ENCODE measurements around the gene CDH4.

CDH4 gene

DNA sequence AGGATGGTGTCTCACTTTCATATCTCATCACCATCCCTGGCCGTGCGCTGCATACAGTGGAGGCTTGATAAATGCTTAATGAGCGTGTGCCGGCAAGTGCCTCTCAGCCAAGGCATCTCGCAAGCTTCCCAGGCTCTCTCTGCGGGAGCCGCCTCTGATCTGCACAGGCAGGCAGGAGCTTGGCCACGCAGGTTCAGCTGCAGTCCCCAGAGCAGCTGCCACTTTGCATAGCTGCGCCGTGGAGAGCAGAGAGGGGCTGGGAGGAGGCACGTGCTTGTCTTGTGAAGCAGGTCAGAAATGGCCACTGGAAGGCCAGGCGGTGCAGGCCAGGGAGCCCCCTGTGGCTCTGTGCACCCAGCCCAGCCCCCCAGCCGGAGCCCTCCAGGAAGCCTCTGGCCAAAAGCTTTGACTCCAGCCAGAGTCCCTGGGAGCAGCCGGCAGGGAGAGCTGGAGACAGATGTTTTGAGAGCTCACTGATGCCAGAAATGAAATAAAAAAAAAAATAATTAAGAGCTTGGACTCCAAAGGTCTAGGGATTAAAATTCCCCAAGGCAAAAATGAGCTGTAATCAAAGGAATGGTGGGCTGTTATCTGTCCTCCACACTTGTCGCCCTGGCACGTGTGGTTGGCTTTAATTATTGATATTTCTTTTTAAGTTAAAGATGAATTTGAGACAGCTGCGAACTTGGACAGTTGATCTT lies 377.0 kb downstream of the CDH4 start:
- Histone ChIP-seq H3K4me1 (ENCODE audit: control insufficient read depth, insufficient read depth, low read length) (no peaks in the 10 kb centered on the region), H3K36me3 (ENCODE audit: control insufficient read depth in 2 of 2, insufficient read depth in 1 of 2, low read length in 2 of 2) (no peaks in the 10 kb centered on the region), H3K27ac (ENCODE audit: extremely low read depth, low read depth, low read length) (no peak overlapping the region), H3K4me3 (ENCODE audit: low read depth, low read length) (no peak overlapping the region), H3K9me3 (ENCODE audit: control insufficient read depth, insufficient read depth, low read depth, low read length) (no peaks in the 10 kb centered on the region)
- POLR2A ChIA-PET: no interaction called here
- no peak for TF ChIP-seq KLF9 (tag by site-specific recombination; IDR thresholded peaks at IDR 0.05; ENCODE audit: low read depth)
- TF ChIP-seq, protein P1, sequence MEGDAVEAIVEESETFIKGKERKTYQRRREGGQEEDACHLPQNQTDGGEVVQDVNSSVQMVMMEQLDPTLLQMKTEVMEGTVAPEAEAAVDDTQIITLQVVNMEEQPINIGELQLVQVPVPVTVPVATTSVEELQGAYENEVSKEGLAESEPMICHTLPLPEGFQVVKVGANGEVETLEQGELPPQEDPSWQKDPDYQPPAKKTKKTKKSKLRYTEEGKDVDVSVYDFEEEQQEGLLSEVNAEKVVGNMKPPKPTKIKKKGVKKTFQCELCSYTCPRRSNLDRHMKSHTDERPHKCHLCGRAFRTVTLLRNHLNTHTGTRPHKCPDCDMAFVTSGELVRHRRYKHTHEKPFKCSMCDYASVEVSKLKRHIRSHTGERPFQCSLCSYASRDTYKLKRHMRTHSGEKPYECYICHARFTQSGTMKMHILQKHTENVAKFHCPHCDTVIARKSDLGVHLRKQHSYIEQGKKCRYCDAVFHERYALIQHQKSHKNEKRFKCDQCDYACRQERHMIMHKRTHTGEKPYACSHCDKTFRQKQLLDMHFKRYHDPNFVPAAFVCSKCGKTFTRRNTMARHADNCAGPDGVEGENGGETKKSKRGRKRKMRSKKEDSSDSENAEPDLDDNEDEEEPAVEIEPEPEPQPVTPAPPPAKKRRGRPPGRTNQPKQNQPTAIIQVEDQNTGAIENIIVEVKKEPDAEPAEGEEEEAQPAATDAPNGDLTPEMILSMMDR (tag by site-specific recombination; IDR thresholded peaks at IDR 0.05): no peak
- no peak for TF ChIP-seq ZNF19 (tag by site-specific recombination; IDR thresholded peaks at IDR 0.05; ENCODE audit: low read depth)
- no peak for TF ChIP-seq ZNF785 (tag by site-specific recombination; IDR thresholded peaks at IDR 0.05)
- CTCF ChIA-PET: interaction anchor here (0.7 kb wide), 1 partner anchor 258 kb away, joined by 3 read pairs; no protein-coding TSS in a partner anchor

DNA sequence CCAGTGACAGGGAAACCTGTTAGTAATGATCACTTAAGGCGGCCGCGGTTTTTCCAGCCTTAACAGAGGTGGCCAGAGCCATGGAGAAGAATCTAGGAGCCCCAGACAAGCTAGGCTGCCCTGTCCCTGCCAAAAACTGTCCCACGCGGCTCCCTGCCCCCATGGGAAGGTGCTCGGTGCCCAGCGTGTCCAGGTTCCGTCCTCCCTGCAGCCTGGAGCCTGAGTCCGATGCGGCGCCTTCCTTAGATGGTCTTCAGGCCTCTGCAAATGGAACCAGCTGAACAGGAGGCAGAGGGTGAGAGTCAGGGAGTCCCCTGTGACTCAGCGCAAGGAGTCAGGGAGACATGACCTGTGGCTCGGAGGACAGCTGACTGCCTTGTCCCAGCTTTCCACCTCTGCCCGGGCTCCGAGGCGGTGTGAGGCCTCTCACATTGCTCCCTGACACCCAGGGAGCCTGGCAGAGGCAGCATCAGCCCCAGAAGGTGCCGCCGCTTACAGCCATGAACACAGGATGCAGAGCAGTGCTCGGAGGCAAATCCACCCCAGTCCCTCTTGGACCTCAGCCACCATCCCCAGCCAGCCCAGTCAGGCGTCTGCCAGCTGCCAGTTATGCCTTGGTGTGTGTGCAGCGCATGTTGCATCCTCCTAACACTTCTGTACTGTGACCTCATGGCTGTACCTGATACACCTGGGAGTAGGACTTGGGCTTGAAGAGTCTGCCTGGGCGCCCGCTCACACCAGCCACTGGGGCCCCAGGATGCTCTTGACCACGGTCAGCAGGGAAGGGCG lies 377.7 kb downstream of the CDH4 start:
- H3K36me3 ChIP-seq (ENCODE audit: control insufficient read depth in 2 of 2, insufficient read depth in 1 of 2, low read length in 2 of 2): no peaks in the 10 kb centered on the region
- no peaks in the 10 kb centered on the region for H3K9me3 ChIP-seq (ENCODE audit: control insufficient read depth, insufficient read depth, low read depth, low read length)
- TF ChIP-seq KLF8 (tag by site-specific recombination; IDR thresholded peaks at IDR 0.05) (no peak), ZBTB7A (tag by site-specific recombination; IDR thresholded peaks at IDR 0.05; ENCODE audit: low read depth) (no peak), SP3 (tag by site-specific recombination; IDR thresholded peaks at IDR 0.05) (no peak), BCL6B (tag by site-specific recombination; IDR thresholded peaks at IDR 0.05) (no peak)
- ChIA-PET CTCF (interaction anchor here (0.6 to 0.7 kb wide), 2 partner anchors 257 to 1572 kb away, joined by 3 read pairs; no protein-coding TSS in a partner anchor), POLR2A (no interaction called here)
- H3K27ac ChIP-seq (ENCODE audit: extremely low read depth, low read depth, low read length): no peak overlapping the region
- H3K4me1 ChIP-seq (ENCODE audit: control insufficient read depth, insufficient read depth, low read length): no peaks in the 10 kb centered on the region
- no peak overlapping the region for H3K4me3 ChIP-seq (ENCODE audit: low read depth, low read length)

GRCh38 chr20:61630391-61630650 lies 378.3 kb downstream of the CDH4 start:
- POLR2A ChIA-PET: no interaction called here
- H3K4me1 ChIP-seq (ENCODE audit: control insufficient read depth, insufficient read depth, low read length): no peaks in the 10 kb centered on the region
- CTCF ChIA-PET: interaction anchor here (0.6 kb wide), 1 partner anchor 1573 kb away, joined by 3 read pairs; no protein-coding TSS in a partner anchor
- H3K9me3 ChIP-seq (ENCODE audit: control insufficient read depth, insufficient read depth, low read depth, low read length): no peaks in the 10 kb centered on the region
- H3K36me3 ChIP-seq (ENCODE audit: control insufficient read depth in 2 of 2, insufficient read depth in 1 of 2, low read length in 2 of 2): no peaks in the 10 kb centered on the region
- H3K4me3 ChIP-seq (ENCODE audit: low read depth, low read length): no peak overlapping the region
- no peak overlapping the region for H3K27ac ChIP-seq (ENCODE audit: extremely low read depth, low read depth, low read length)
- TF ChIP-seq AEBP2 (tag by site-specific recombination; IDR thresholded peaks at IDR 0.05; ENCODE audit: borderline replicate concordance) (no peak), FEZF1 (tag by site-specific recombination; IDR thresholded peaks at IDR 0.05) (no peak), PRDM10 (tag by site-specific recombination; IDR thresholded peaks at IDR 0.05) (no peak)
